ENCODE measurements around the gene POU2F2.

The POU2F2 gene

DNA sequence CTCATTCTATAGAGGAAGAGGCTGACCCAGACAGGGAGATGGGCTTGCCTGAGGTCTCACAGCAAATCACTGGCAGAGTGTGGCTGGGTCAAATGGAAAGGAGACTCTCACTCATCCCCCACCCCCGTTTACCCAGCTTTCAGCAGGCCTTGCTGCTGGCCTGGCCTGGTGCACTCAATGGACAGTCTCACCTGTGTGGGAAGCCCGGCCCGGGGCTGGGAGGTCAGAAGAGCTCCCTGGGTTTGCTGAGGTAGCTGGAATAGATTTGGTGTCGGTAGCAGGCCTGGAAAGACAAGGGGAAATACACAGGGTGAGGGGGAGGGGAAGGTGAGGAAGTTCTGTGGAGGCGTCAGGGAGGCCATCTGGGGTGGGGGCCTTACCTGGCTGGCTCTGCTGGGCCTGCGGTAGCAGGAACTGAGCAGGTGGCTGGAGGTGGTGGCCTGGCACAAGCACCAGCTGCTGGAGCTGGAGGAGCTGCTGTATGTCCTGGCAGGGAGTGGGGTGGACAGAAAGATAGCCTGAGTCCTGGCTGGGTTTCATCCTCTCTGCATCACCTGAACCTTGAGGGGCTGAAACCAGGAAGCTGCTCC is 32.8 kb downstream of the POU2F2 start:
- FAIRE-seq: no peak

DNA sequence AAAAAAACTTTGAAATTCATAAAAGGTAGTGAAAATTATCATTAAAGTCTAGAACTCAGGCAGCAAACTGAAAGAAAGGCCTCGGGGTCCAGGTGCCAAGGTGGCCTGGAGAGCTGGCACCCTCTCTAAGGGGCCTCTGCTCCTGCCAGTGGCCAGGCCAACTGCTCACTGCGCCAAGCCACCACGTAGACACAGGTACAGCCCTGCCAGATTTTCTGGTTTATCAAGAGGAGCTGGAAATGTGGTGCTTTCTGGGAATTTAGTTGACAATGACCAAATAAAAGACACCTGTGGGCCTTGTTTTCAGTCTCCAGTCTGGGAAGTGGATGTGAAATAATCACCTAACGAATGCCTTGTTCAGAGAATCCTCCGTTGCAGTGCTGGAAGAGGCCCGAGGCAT is 33.5 kb downstream of the POU2F2 start:
- no peak for FAIRE-seq

DNA sequence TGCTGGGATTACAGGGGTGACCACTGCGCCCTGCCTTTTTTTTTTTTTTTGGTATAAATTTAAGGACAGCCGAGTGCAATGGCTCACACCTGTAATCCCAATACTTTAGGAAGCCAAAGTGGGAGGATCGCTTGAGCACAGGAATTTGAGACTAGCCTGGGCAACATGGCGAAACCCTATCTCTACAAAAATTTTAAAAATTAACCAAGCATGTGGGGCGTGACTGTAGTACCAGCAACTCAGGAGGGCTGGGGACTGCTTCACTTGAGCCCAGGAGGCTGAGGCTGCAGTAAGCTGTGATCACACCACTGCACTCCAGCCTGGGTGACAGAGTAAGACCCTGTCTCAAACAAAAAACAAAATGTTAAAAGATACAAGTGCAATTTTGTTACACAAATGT is 34.8 kb downstream of the POU2F2 start:
- no peak for FAIRE-seq

DNA sequence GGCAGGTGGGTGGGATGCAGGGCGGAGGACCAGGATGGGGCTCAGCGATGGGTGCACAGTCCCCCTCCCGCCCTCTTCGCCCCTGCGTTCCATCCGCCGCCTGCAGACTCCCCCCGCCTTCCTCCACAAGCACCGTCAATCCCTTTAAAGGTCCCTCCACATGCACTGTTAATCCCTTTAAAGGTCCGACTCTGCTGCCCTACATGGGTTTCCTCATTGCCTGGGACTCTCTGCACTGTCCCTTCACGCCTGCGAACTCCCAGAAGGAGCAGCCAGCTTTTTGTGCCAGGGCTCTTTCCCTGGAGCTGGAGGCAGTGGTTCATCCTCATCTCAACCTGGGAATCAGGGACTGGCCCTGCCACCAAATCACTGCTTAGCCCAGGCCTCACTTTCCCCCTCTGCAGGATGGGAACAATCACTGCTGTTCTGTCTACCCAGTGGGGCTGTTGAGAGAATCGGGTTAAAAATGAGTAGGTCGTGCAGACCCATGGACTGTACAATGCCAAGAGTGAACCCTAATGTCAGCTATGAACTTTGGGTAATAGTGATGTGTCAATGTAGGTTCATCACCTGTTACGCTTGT is 35.9 kb downstream of the POU2F2 start:
- FAIRE-seq: no peak

DNA sequence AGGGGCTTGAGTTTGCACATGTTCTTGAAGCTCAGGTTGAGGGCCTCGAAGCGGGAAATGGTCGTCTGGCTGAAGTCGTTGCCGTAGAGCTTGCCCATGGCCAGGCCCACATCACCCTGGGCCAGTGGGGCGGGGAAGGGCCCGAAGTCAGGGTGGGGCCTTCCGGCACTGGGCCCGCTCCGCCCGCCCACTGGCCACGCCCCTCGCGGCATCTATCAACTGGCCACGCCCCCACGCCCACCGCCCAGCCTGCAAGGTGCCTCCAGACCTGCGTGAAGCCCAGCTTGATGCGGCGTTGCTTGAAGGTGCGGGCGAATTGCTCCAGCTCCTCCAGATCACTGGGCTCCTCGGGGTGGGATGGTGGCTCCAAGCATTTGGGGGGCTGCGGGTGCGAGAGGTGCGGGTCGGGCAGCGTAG is 36.4 kb downstream of the POU2F2 start:
- FAIRE-seq: no peak

DNA sequence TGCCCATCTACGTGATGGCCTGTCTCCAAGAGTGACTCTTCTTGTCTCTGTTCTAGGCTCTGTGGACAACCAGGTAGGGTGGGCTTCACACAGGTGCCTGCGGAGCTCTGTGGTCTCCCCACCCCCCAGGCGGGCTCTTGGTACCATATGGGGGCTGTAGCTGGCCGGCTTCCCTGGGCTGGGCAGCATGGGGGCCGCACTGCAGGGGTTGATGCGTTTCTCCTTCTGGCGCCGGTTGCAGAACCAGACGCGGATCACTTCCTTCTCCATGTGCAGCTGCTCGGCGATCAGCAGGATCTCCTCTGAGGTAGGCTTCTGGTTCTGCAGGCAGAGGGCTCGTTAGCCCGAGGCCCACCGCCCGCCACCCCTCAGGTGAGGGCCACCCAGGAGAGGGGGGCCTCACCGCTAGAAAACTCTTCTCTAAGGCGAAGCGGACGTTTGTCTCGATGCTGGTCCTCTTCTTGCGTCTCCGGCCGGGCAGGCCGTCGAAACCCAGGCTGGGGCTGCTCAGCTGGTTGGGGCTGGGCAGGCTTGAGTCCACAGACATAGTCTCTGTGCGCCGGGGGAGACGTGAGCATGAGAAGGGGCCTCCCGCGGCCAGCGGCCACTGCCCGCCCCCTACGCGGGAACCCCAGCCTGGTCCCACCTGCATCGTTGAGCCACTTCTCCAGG is 37.0 kb downstream of the POU2F2 start:
- no peak for FAIRE-seq

DNA sequence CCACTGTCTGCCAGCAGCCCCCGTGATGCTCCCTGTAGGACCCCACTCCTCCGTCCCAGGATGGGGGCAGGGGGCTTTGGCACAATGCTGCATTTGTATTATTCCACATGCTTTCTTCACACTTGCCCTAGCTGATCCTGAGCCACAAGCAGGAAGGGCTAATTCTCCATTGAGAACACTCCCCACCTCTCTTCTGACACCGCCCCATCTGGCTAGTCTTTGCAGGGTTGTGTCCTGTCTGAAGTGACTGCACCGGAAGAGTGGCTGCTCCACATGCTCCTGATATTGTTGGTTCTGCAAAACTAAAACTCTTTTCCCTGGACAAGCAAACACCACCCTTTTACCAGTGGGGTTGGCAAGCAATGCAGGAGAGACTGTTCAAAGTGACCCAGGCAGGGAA is 38.3 kb downstream of the POU2F2 start:
- FAIRE-seq: no peak

DNA sequence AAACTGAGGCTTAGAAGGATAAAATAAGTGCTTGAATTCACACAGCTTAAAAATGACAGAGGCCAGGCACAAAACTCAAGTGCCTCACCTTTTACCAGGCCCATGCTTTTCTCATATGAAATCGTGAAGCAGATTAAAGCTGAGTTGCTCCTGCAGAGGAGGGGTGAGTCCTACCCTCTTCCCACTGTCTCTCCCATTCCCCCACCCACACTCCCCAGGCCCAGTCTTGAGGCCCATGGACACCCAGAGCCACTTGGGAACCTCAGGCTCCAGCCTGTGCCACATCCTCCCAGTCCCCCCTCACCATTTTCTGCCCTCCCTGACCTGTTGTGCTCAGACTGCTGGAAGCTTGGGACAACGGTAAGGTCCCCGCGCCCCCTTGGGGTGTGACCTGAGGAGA is 38.7 kb downstream of the POU2F2 start:
- FAIRE-seq: no peak

DNA sequence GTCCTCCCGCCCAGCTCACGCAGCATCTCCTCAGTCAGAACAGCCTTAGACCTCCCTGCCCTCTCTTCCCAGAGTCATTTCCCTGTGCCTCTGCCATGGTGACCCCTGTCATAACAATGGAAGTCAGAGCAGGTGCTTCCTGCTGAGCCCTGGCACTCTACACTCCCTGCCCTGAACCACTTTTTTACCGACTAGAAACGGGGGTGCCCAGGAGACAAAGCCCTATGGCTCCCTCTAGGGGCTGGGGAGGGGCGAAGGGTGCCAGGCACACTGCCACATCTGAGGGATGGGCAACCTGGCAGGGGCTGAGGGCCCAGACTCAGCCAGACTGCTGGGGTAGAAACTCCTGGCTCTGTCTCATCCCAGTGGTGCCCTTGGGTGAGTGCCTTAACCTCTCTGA is 39.9 kb downstream of the POU2F2 start:
- no peak for FAIRE-seq

DNA sequence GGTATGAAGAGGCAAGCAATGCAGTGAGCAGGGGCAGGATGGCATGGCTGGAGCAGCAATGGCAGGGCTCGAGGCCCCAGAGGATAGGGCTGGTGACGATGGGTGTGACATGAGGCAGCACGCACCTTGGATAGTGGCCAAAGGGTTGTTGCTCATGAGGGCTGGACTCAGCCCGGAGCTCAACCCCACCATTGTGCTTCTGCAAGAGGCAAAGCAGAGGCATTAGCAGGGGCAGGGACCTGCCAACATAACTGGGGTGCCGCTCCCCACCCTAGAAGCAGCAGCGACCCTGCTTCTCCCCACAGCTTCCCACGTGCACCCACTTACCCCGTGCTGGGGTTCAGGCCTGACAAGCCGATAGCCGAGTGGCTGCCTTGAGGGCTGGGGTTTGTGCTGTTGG is 40.5 kb downstream of the POU2F2 start:
- no peak for FAIRE-seq

DNA sequence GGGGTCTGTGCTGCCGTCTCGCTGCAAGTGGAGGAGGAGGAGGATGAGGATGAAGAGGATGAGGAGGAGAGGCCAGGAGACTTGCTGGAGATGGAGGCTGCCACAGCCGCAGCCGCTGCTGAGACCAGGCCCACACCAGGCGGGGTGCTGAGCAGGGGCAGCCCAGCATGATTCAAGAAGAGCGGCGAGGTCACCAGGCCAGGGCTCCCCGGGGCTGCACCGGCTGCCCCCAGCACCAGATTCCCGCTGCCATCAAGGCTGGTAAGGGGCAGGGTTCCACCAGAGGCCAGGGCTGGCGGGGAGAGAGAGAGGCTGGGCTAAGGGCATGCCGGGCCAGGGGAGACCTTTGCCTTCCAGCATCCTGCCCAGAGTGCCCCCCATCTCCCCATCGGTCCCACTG is 40.9 kb downstream of the POU2F2 start:
- no peak for FAIRE-seq

DNA sequence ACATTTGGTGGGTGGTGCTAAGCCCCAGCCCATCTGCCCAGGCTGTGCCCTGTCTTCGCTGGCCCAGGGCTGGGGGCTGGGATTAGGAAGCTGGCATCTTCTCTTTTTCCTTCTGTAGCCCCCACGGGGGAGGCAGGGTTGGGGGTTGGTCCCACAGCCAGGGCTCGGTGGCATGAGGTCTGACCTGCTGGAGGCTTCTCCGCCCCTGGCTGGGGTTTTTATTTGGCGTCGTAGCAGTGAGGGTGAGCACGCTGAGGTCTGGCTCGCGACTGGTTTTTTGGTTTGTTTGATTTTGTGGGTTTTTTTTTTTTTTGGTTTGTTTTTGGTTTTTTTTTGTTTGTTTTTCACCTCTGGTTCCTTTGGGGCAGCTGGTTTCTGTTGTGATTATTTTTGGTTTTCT is 41.6 kb downstream of the POU2F2 start:
- FAIRE-seq: no peak

DNA sequence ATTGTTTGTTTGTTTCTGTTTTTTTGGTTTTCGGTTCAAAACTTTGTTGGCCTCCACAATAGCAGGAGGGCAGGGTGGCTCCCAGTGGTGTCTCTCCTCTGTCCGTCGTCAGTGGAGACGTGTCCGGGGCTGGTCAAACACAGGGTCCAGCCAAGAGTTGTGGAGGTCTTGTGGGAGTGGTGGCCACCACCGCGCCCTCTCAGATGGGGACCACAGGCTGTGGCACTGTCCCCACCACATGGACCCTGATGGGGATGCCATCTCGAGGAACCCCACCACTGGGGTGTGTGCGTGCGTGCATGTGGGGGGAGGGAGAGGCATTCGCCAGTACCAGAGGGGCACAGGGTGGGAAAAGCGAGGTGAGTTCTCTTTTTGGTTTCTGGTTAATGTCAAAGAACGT is 42.5 kb downstream of the POU2F2 start:
- FAIRE-seq: no peak

DNA sequence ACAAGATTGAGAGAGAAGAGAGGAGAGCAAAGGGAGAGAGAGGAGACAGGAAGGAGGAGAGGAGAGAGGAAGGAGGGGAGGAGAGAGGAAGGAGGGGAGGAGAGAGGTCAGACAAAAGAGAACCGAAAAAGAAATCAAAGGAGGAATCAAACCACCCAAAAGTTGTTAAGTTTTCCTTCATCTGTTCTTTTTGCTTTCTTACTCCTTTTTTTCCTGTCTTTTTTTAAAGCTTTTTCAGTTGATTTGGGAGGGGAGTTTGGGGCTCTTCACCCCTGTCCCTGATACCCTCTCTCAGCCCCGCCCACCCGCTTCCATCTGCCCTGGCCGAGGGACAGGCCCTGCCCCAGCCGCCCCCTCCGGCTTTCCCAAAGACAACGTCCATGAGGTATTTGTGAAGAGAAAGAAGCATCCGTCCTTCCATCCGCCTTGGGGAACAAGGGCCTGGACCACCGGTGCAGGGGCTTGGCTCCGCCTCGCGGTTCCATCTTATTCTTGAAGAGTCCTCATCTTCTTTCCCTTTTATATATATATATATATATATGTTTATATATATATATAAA is 43.0 kb downstream of the POU2F2 start:
- FAIRE-seq: no peak

DNA sequence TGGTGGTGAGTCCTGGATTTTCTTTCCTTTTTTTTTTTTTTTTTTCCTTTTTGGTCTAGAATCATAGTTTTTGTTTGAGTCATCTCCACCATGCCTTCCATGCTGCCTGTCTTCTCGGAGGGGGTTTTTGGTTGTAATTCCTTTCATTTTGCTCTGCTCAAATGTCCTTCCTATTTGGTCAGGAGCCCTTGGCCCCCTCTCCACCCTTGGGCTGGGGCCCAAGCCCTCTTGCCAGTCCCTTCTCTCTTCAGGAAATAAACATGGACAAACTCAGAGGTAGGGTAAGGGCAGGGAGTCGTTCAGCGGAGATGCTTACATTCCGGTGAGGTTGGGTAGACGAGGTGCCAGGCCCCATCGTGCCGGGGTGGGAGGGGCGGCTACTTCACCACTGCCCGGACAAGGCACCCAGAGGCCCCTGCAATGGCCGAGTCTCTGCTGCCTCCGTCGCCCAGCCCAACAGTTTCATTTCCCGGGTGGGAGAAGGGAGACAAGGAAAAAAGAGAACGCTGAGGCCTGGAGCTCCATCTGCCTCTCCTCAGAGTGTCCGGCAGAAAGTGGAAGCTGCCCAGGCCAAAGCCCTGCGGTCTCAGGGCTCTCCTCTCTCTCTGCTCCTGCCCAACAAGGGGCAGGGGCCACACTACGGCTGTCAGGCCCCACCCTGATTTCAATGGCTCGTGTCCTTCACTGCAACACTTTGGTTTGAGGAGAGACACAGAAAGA is 43.6 kb downstream of the POU2F2 start:
- no peak for FAIRE-seq

DNA sequence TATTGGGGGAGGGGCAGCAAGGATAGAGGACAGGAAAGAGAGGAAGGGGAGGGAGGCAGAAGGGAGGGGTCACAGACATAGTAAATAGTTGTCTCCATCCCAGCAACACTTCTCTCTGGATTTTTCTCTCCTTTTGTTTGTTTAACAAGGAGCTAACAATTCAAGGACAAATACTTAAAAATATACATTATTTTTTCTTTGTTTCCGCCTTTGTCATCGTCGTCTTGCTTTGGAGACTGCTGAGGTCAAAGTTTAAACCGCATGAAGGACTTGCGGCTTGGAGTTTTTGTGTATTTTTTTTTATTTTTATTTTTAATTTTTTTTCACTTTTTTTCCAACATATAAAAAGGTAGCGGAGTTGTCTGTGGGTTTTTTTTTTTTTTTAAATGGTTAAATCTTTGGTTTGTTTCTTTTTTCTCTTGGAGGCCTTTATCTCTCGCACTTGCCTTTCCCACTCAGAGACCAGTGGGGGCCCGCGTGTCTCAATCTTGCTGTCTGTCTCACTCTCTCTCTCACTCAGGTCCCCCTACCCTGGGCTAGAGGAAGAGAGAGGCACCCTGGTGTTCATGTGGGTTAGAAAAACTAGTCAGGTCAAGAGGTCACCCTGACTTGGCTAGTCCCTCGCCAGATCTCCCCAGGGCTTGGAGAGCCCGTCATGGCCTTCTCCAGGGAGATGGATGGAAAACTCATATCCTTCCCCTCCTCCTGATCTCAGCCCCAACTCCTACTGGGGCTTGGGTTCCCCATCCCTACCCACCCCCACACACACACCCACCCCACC is 45.3 kb downstream of the POU2F2 start:
- FAIRE-seq: peak; percentile 73

DNA sequence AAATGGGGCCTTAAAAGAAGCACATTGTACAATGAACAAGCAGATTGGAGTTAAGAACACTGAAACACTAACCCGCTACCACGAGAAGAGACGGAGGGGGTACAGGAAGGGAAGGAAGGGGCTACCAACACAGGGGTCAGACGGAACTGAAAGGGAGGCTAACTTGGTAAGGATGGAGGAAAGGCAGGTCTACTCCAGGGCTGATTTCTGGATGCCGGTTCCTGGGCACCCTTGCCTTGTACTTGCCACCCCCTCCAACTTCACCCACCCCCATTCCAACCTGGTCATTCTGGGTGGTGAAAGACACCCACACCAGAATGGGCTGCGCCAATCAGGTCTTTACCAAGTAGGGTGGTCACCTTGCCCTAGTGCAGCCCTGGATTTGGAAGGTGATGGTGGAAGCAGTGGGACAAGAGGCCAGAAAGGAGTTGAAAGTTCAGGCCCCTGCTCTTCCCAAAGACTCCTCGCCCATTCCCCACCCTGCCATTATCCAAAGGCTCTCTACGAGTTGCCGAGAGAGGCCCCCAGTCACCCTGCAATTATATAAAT is 46.0 kb downstream of the POU2F2 start:
- FAIRE-seq: no peak

DNA sequence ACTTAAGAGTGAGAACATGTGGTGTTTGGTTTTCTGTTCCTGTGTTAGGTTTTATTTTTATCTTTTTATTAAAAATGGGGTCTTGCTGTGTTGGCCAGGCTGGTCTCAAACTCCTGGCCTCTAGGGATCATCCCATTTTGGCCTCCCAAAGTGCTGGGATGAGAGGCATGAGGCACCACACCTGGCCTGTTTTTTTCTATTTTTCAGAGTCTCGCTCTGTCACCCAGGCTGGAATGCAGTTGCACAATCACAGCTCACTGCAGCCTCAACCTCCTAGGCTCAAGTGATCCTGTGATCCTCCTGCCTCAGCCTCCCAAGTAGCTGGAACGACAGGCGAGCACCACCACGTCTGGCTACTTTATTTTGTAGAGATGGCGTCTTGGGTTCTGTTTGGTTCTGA is 48.7 kb downstream of the POU2F2 start:
- no peak for FAIRE-seq

DNA sequence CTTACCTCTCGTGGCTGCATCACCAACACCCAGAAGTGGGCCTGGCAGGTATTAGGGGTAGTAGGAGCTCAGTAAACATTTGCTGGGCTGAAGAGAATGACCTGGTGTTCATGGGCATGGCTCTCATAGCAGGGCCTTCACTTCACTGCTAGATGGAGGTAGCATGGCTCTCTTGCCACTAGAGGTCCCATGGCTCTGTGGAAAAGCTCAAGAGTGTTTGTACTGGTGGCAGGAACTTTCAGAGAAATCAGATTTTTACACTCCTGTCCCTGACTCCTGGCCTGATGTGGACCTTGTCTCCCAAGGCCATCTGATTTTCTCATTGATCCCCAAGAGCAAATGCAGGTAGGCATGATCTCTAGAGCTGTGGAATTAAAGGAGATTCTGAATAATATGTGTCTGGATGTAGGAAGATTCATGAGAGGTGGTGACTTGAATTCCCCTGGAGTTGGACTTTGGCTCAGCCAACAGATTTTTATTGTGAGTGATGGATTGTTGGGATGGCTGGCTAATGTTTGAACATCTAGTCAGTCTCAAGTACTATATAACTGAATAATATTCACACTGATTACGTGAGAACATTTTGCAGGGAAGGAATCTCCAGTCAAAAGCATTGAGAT is 50.6 kb downstream of the POU2F2 start:
- FAIRE-seq: no peak

DNA sequence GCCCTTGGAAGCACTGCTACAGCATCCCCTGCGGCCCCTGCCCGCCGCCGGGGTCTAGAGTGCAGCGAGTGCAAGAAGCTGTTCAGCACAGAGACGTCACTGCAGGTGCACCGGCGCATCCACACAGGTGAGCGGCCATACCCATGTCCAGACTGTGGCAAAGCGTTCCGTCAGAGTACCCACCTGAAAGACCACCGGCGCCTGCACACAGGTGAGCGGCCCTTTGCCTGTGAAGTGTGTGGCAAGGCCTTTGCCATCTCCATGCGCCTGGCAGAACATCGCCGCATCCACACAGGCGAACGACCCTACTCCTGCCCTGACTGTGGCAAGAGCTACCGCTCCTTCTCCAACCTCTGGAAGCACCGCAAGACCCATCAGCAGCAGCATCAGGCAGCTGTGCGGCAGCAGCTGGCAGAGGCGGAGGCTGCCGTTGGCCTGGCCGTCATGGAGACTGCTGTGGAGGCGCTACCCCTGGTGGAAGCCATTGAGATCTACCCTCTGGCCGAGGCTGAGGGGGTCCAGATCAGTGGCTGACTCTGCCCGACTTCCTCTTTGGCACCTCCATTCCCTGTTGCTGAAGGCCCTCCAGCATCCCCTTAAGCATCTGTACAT is 51.4 kb downstream of the POU2F2 start:
- FAIRE-seq: no peak

Measured in endometrium (tissue), 2 donors.